Motor neuron (in vitro differentiated cells): Measurements from ENCODE around the gene NR2E3. TPM values are rescaled to one million over a fixed set of nuclear protein-coding genes. Genes with fewer than 3 reads are reported as not detected.
"Not testable (repeated sequence)": the region's sequence is repeated elsewhere in the genome, so short reads cannot be mapped to it uniquely, and the experiment has no call there.

Experiments
- ATAC-seq, 8 experiments: fragments of 200-7000 bp; cut with Tn5 transposase; replicated peaks in 6 of 8; 2 replicates each; pipeline ENCODE4 v1.8.0; 2021; ENCODE audit warnings: mild to moderate bottlenecking in 8 of 8, moderate library complexity in 8 of 8
- H3K27ac ChIP-seq, 2 donors: fragments of 250-450 bp; sonication (Bioruptor Pico); 2 replicates each; pipeline ENCODE4 v1.9.0; 2021; ENCODE audit warnings: antibody characterized with exemption in 2 of 2, mild to moderate bottlenecking in 2 of 2, moderate library complexity in 1 of 2
- H3K4me1 ChIP-seq, 2 donors: fragments of 250-450 bp; sonication (Bioruptor Pico); replicated peaks in 1 of 2; 2 replicates each; pipeline ENCODE4 v1.6.1; 2021; ENCODE audit warnings: antibody characterized with exemption in 2 of 2, mild to moderate bottlenecking in 2 of 2, moderate library complexity in 1 of 2
- H3K4me3 ChIP-seq, 5 donors: fragments of 250-450 bp; sonication (Bioruptor Pico); 2 replicates each; pipeline ENCODE4 v1.9.0; 2021; ENCODE audit warnings: antibody characterized with exemption in 5 of 5, mild to moderate bottlenecking in 5 of 5, moderate library complexity in 4 of 5
- WGBS, 10 experiments: fragments of 450-650 bp; shearing (Covaris generic); methylation state at CpG; one replicate each; pipeline ENCODE4 v1.0.0; 2022; 5-methylcytosine and 5-hydroxymethylcytosine counted together
- in situ Hi-C, 9 experiments: fragments of 400-800 bp; cut with MboI; loops; one replicate each; pipeline ENCODE4 v1.15.0; 2021; ENCODE audit warnings: low sequenced_read_pairs in 9 of 9, low pct_unique_long_range_greater_than_20kb in 2 of 9; ENCODE audit not compliant: unreplicated experiment in 9 of 9
- total RNA-seq, 8 experiments: library from RNA; unstranded; fragments of 300-600 nt; gene quantifications; 2 replicates each; pipeline versions ENCODE4 v1.2.3 to v1.2.4, GENCODE V29; 2022

Gene NR2E3
- total RNA-seq, 8 experiments from 2014 or later, result 0.31 to 1.4 (median 0.64) TPM

DNA sequence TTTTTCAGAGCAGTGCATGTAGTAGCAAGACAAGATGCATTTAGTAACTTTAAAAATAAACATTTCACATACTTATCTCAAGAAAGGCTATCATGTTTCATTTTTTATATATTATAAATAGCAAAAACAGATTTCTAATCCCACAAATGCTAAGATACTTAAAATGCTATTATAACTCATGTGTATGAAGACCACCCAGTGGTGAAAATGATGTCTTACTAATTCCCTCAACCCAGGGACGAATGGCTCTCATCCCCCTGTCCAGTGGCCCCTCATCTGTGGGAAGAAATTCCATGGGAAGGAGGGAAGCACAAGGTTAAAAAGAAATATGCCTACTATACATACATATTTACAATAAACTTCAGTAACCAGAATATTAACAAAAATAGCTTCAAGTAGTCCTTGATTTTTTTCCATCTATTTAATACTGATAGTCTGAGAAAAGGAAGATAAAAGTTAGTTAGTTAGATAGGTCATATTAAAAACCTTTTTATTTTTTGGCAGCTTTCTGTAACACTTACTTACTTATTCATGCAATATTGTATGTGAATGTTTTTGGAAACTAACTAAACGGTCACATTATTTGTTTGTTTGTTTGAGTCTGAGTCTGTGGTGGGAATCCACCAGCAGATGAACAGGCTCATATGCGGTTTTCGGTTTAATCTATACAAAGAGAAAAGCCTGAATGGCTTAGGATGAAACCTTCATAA, 14.8 kb downstream of the NR2E3 start:
- WGBS, 10 experiments, result 67 to 100% (median 90%) methylated on average over 1 to 4 of the region's 4 CpGs; no CpG with 5 or more reads in 1 of the 10 experiments
- in situ Hi-C loops, result loop anchor here in 1 of 9 experiments (25.0 kb wide), 1 partner anchor 337 kb away; no protein-coding TSS in a partner anchor
- no peaks in the 10 kb centered on the region for H3K4me1 ChIP-seq
- no peak overlapping the region for H3K27ac ChIP-seq
- H3K4me3 ChIP-seq, result no peak overlapping the region
- ATAC-seq, result no peak

DNA sequence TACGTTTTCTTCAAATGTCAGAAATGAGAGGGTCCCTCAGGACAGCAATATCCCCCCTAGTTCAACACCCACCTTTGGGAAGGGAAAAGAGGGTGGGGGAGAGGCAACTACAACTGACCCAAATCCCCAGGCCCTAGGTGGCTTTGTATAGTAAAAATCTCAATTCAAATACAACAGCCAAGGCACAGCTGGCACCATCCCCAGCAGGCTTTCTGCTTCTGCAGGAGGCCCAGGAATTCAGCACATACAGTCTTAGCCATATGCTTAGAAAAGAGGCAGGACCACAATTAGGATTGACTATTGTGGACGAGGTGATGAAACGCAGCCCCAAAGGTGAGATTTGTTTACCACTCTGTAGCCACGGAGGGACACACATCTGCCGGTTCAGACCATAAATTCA, 15.8 kb downstream of the NR2E3 start:
- ATAC-seq, result no peak
- in situ Hi-C loops, result loop anchor here in 1 of 9 experiments (25.0 kb wide), 1 partner anchor 336 kb away; no protein-coding TSS in a partner anchor
- no peak overlapping the region for H3K4me3 ChIP-seq
- H3K4me1 ChIP-seq, result no peaks in the 10 kb centered on the region
- 75 to 100% (median 89%) methylated on average over 1 to 3 of the region's 5 CpGs; no CpG with 5 or more reads in 1 of the 10 experiments for WGBS, 10 experiments
- H3K27ac ChIP-seq, result no peak overlapping the region

DNA sequence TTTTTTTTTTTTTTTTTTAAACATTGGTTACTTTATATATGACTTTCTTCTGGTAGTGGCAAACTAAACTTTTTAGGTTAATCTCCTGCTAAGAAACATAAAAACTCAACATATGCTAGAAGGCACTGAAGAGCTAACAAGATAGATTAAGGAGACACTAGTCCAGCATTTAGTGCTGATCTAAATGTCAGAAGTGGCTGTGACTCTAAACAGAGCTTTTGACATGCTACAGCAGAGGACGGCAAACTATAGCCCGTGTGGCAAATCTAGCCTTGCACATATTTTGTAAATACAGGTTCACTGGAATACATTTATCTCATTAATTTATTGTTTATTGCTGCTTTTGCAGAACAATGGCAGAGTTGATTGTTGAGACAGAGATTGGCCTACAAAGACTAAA, 20.6 kb downstream of the NR2E3 start:
- 70 to 100% (median 93%) methylated on average over 2 of the region's 2 CpGs; no CpG with 5 or more reads in 2 of the 10 experiments for WGBS, 10 experiments
- H3K27ac ChIP-seq, result no peak overlapping the region
- in situ Hi-C loops, result loop anchor here in 1 of 9 experiments (25.0 kb wide), 1 partner anchor 331 kb away; no protein-coding TSS in a partner anchor

DNA sequence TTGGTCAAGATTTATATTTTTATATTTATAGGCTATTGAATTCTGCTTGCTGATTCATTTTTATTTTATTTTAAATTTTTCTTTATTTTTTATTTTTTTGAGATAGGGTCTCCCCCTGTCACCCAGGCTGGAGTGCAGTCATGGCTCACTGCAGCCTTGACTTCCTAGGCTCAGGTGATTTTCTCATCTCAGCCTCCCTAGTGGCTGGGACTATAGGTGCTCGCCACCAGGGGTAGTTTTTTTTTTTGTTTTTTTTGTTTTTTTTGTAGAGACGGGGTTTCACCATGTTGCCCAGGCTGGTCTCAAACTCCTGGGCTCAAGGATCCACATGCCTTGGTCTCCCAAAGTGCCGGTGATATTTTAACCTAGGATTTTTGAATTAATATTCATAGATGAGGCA, 31.2 kb downstream of the NR2E3 start:
- H3K4me3 ChIP-seq, result no peak overlapping the region
- WGBS, 10 experiments, result 89 to 100% (median 97%) methylated on average over 2 to 3 of the region's 3 CpGs; no CpG with 5 or more reads in 1 of the 10 experiments
- no peaks in the 10 kb centered on the region for H3K4me1 ChIP-seq
- no peak for ATAC-seq
- in situ Hi-C loops, result loop anchor here in 1 of 9 experiments (25.0 kb wide), 1 partner anchor 321 kb away; no protein-coding TSS in a partner anchor
- no peak overlapping the region for H3K27ac ChIP-seq

More for the DNA sequence above, 20.6 kb downstream of the NR2E3 start:
- no peak for ATAC-seq
- Histone ChIP-seq H3K4me3 (no peak overlapping the region), H3K4me1 (no peaks in the 10 kb centered on the region)

DNA sequence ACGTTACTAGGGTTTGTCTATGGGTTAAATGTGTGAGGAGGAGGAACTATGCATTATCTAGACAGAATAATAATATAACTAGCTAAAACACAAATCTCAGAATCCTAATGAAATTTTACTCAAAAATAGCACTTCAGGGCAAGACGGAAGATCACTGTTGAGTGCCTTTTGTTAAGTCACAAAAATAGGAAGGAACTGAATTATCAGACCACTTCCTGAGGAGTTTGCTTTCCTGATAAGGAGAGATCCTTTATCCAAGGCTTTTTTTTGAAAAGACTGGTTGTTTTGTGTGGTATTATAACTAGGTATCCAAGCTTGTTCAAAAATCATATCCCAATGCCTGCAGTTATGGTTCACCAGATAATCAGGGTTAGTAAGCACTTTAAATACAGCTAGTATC, 34.6 kb downstream of the NR2E3 start:
- 88 to 100% (median 100%) methylated on average over 1 to 2 of the region's 2 CpGs; no CpG with 5 or more reads in 2 of the 10 experiments for WGBS, 10 experiments
- no peaks in the 10 kb centered on the region for H3K4me1 ChIP-seq
- H3K27ac ChIP-seq, result no peak overlapping the region
- ATAC-seq, result no peak
- H3K4me3 ChIP-seq, result no peak overlapping the region
- in situ Hi-C loops, result loop anchor here in 1 of 9 experiments (25.0 kb wide), 1 partner anchor 317 kb away; no protein-coding TSS in a partner anchor

DNA sequence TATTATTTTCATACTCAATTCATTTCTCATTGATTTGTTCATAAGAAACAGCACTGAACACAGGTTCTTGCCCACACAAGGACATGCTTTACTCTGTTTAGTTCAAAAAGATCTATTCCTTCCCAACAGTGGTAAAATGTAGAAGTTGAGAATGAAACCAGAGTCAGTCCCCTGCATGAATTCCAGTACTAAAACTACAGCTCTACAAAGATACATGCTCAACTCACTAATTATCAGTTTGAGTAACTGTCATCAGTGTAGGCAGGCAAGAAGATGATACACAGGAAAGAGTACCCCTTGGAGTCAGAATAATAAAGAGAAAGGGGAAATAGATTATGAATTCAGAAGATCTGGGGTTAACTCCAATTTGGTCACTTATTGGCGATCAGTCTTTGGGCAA, 43.2 kb downstream of the NR2E3 start:
- ATAC-seq, result no peak
- Histone ChIP-seq H3K27ac (no peak overlapping the region), H3K4me1 (no peaks in the 10 kb centered on the region), H3K4me3 (no peak overlapping the region)
- WGBS, 10 experiments, result 86 to 100% (median 100%) methylated on average over 1 of the region's 1 CpG; no CpG with 5 or more reads in 1 of the 10 experiments
- in situ Hi-C loops, result no loop called here

DNA sequence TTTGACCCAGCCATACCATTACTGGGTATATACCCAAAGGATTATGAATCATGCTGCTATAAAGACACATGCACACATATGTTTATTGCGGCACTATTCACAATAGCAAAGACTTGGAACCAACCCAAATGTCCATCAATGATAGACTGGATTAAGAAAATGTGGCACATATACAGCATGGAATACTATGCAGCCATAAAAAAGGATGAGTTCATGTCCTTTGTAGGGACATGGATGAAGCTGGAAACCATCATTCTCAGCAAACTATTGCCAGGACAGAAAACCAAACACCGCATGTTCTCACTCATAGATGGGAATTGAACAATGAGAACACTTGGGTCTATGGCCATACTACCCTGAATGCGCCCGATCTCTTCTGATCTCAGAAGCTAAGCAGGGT, 47.9 kb downstream of the NR2E3 start:
- in situ Hi-C loops, ATAC-seq, H3K4me3 ChIP-seq, H3K27ac ChIP-seq, H3K4me1 ChIP-seq: not testable (repeated sequence)
- WGBS, 10 experiments, result 100% methylated on average over 1 of the region's 4 CpGs; no CpG with 5 or more reads in 9 of the 10 experiments
